ENCODE measurements around the gene CEP126.

CEP126 gene

GRCh38 chr11:101913656-101914055, 1.2 kb upstream of the CEP126 start:
- TF ChIP-seq CTCF (conservative IDR thresholded peaks at IDR 0.05) = no peak
- no peak for TF ChIP-seq ZFX (IDR thresholded peaks at IDR 0.05)
- H3K27ac ChIP-seq = no peak overlapping the region

GRCh38 chr11:101914341-101914737, 471 bp upstream of the CEP126 start:
- no peak overlapping the region for H3K27ac ChIP-seq
- TF ChIP-seq ZFX (IDR thresholded peaks at IDR 0.05) (no peak), CTCF (conservative IDR thresholded peaks at IDR 0.05) (no peak)

GRCh38 chr11:101915791-101916291, 1.0 kb downstream of the CEP126 start:
- no peak for TF ChIP-seq ZFX (IDR thresholded peaks at IDR 0.05)
- no peak for TF ChIP-seq CTCF (conservative IDR thresholded peaks at IDR 0.05)
- no peak overlapping the region for H3K27ac ChIP-seq

DNA sequence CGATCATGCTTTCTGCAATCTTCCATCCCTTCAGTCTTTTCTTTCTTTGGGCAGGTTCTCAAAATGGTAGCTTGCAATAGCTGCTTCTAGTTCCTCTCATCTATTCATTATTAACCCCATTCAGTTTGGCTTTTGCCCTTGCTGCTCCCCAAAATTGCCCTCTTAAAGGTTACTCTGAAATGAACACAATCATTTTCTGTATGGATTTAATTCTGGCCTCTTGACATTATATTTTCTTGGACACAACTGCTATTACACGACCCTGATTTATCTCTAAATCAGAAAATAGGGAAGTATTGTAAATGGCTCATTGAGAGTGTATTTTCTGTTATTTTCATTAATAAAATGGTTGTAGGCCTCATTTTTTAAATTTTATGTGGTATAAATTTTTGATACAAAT, 1.6 kb downstream of the CEP126 start, which contains the start of gene ANGPTL5:
ANGPTL5 (minus strand) TSS at position 101 of the 400 bp plus-strand sequence. CDS start 8,613 bp downstream, outside the sequence.
- TF ChIP-seq CTCF (conservative IDR thresholded peaks at IDR 0.05) (no peak), ZFX (IDR thresholded peaks at IDR 0.05) (no peak)
- peak within 1 kb of the TSS; percentile 63 for H3K27ac ChIP-seq

GRCh38 chr11:101917226-101917625, 2.4 kb downstream of the CEP126 start:
- H3K27ac ChIP-seq = no peak overlapping the region

GRCh38 chr11:101920992-101921391, 6.2 kb downstream of the CEP126 start:
- TF ChIP-seq CTCF (conservative IDR thresholded peaks at IDR 0.05) = no peak
- no peak for TF ChIP-seq ZFX (IDR thresholded peaks at IDR 0.05)
- H3K27ac ChIP-seq = no peak overlapping the region

More at GRCh38 chr11:101917226-101917625, 2.4 kb downstream of the CEP126 start:
- TF ChIP-seq ZFX (IDR thresholded peaks at IDR 0.05) (no peak), CTCF (conservative IDR thresholded peaks at IDR 0.05) (no peak)

DNA sequence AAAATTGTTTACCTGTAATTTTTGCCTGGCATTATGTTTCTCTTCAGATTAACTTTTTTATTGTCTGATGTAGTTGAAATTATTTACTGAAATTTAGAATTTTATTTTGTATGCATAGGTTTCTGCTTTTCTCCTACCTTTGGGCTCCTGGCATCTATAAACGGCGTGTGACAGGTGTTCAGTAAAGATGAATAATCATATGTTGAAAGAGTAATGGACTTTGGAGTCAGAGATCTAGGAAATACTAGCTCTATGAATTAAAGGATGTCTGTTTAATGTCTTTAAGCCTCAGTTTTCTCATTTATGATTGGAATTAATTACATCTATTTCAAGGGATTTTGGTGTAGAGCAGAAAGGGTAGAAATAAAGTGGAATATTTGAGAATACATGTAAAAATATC, 8.7 kb downstream of the CEP126 start:
- no peak overlapping the region for H3K27ac ChIP-seq
- TF ChIP-seq ZFX (IDR thresholded peaks at IDR 0.05) (no peak), CTCF (conservative IDR thresholded peaks at IDR 0.05) (no peak)
